H1 (cell line): Measurements from ENCODE around the gene MBOAT1. TPM values are rescaled to one million over a fixed set of nuclear protein-coding genes. Genes with fewer than 3 reads are reported as not detected.

Experiments used
- CTCF ChIA-PET: fragments of 300-600 bp; sonication (Branson Sonifier 250); formaldehyde crosslinking; loops from one replicate; lab custom pipeline; 2021; ENCODE audit not compliant: partially characterized antibody; lab: Charles Lee
- POLR2A ChIA-PET: fragments of 300-600 bp; sonication (Branson Sonifier 250); formaldehyde crosslinking; loops from one replicate; lab custom pipeline; 2021; ENCODE audit warnings: inconsistent platforms; ENCODE audit not compliant: partially characterized antibody; lab: Charles Lee
- DNase-seq, 2 experiments: peaks; one replicate each; pipeline versions ENCODE4 v3.0.0 to v3.0.0-alpha.2; 2010 to 2022; ENCODE audit warnings: low spot score in 2 of 2, low read depth in 1 of 2, mixed read lengths in 1 of 2
- FAIRE-seq: peaks from 2 replicates; lab custom pipeline; 2011; peaks lifted over from hg19 to GRCh38; lab: Jason Lieb, UNC
- H2AFZ ChIP-seq: 2 replicates; pipeline ENCODE4 v1.8.1; 2012; ENCODE audit warnings: low read length, inconsistent platforms
- H2AK5ac ChIP-seq: 2 replicates; pipeline ENCODE4 v1.6.1; 2013; ENCODE audit warnings: low read depth, low read length
- H2BK120ac ChIP-seq: replicated peaks from 2 replicates; pipeline ENCODE3; 2013; ENCODE audit warnings: low read depth, low read length, inconsistent platforms
- H2BK12ac ChIP-seq: 2 replicates; pipeline ENCODE4 v1.6.1; 2013; ENCODE audit warnings: low read depth, low read length
- H2BK15ac ChIP-seq: 2 replicates; pipeline ENCODE4 v1.6.1; 2013; ENCODE audit warnings: low read length
- H2BK20ac ChIP-seq: 2 replicates; pipeline ENCODE4 v1.6.1; 2013; ENCODE audit warnings: low read length
- H2BK5ac ChIP-seq: 2 replicates; pipeline ENCODE4 v1.6.1; 2013; ENCODE audit warnings: low read depth, low read length
- H3K14ac ChIP-seq: 2 replicates; pipeline ENCODE4 v1.6.1; 2013; ENCODE audit warnings: inconsistent platforms; ENCODE audit not compliant: insufficient read length
- H3K18ac ChIP-seq: 2 replicates; pipeline ENCODE4 v1.6.1; 2013; ENCODE audit warnings: low read length; ENCODE audit errors: extremely low read depth
- H3K23ac ChIP-seq: 2 replicates; pipeline ENCODE4 v1.6.1; 2013; ENCODE audit warnings: inconsistent platforms; ENCODE audit not compliant: insufficient read length
- H3K23me2 ChIP-seq: 2 replicates; pipeline ENCODE4 v1.6.1; 2013; ENCODE audit warnings: low read depth, low read length
- H3K27ac ChIP-seq: 2 replicates; pipeline ENCODE4 v1.6.1; 2011; ENCODE audit warnings: low read depth, low read length, inconsistent platforms
- H3K27me3 ChIP-seq, 4 experiments: replicated peaks in 1 of 4; 1 replicate in 1 of 4; 2 replicates in 3 of 4; pipeline versions ENCODE4 v1.6.1 to v1.8.1; 2011 to 2013; ENCODE audit warnings: low read length in 3 of 4, mild to moderate bottlenecking in 3 of 4, inconsistent platforms in 2 of 4, mixed read lengths in 2 of 4, moderate library complexity in 1 of 4; ENCODE audit not compliant: control insufficient read depth in 3 of 4, insufficient read depth in 3 of 4; ENCODE audit errors: extremely low read depth in 1 of 4
- H3K36me3 ChIP-seq, 4 experiments: 2 replicates each; pipeline versions ENCODE4 v1.6.1 to v1.8.1; 2011 to 2013; ENCODE audit warnings: mild to moderate bottlenecking in 4 of 4, low read length in 3 of 4, moderate library complexity in 2 of 4, control low read depth in 1 of 4, inconsistent platforms in 1 of 4; ENCODE audit not compliant: insufficient read depth in 4 of 4, control insufficient read depth in 2 of 4
- H3K4ac ChIP-seq: replicated peaks from 2 replicates; pipeline ENCODE3; 2013; ENCODE audit warnings: low read length, low read depth, mixed read lengths, inconsistent platforms; ENCODE audit not compliant: insufficient read length
- H3K4me1 ChIP-seq, 4 experiments: replicated peaks in 1 of 4; 1 replicate in 1 of 4; 2 replicates in 3 of 4; pipeline versions ENCODE4 v1.6.1 to v1.8.1; 2011 to 2013; ENCODE audit warnings: low read length in 3 of 4, inconsistent platforms in 2 of 4, mixed read lengths in 1 of 4; ENCODE audit not compliant: insufficient read depth in 4 of 4, control insufficient read depth in 3 of 4
- H3K4me2 ChIP-seq, 2 experiments: 2 replicates each; pipeline versions ENCODE4 v1.6.1 to v1.8.1; 2011 to 2013; ENCODE audit warnings: low read depth in 2 of 2, low read length in 2 of 2, control low read depth in 1 of 2, inconsistent platforms in 1 of 2, mild to moderate bottlenecking in 1 of 2; ENCODE audit not compliant: insufficient read depth in 1 of 2
- H3K4me3 ChIP-seq, 4 experiments: fragments of 200-600, 300-600 bp in 1 of 4; sonication (generic), shearing (Covaris generic), sonication (Bioruptor Twin) in 1 of 4; 2 replicates each; pipeline versions ENCODE4 v1.5.1 to v1.8.1; 2011 to 2016; ENCODE audit warnings: low read length in 4 of 4, low read depth in 3 of 4, control low read depth in 2 of 4, inconsistent platforms in 2 of 4, mild to moderate bottlenecking in 2 of 4, mixed read lengths in 1 of 4, moderate library complexity in 1 of 4; ENCODE audit not compliant: insufficient read depth in 2 of 4; ENCODE audit errors: extremely low read depth in 1 of 4
- H3K56ac ChIP-seq: replicated peaks from 2 replicates; pipeline ENCODE3; 2013; ENCODE audit warnings: low read depth, mild to moderate bottlenecking, mixed read lengths, low read length, inconsistent platforms; ENCODE audit not compliant: insufficient read length
- H3K79me1 ChIP-seq: 2 replicates; pipeline ENCODE4 v1.6.1; 2013; ENCODE audit warnings: low read depth, low read length, control low read depth
- H3K79me2 ChIP-seq, 2 experiments: 2 replicates each; pipeline versions ENCODE4 v1.6.1 to v1.8.1; 2012 to 2013; ENCODE audit warnings: low read length in 2 of 2, mild to moderate bottlenecking in 2 of 2, inconsistent platforms in 1 of 2; ENCODE audit not compliant: insufficient read depth in 2 of 2, control insufficient read depth in 1 of 2
- H3K9ac ChIP-seq, 4 experiments: replicated peaks in 1 of 4; 1 replicate in 1 of 4; 2 replicates in 3 of 4; pipeline versions ENCODE4 v1.6.1 to v1.8.1; 2011 to 2013; ENCODE audit warnings: low read depth in 3 of 4, low read length in 3 of 4, control low read depth in 2 of 4, mild to moderate bottlenecking in 2 of 4, moderate library complexity in 2 of 4, inconsistent platforms in 1 of 4; ENCODE audit errors: extremely low read depth in 1 of 4
- H3K9me3 ChIP-seq, 2 experiments: 2 replicates each; pipeline versions ENCODE4 v1.6.1 to v1.8.1; 2012 to 2013; ENCODE audit warnings: mild to moderate bottlenecking in 2 of 2, moderate library complexity in 2 of 2, control low read depth in 1 of 2, inconsistent platforms in 1 of 2, low read depth in 1 of 2, low read length in 1 of 2, mixed read lengths in 1 of 2; ENCODE audit not compliant: insufficient read depth in 2 of 2
- H4K20me1 ChIP-seq, 2 experiments: replicated peaks in 1 of 2; 2 replicates each; pipeline versions ENCODE3 to v1.8.1; 2011 to 2013; ENCODE audit warnings: inconsistent platforms in 2 of 2, low read length in 2 of 2, mild to moderate bottlenecking in 1 of 2; ENCODE audit not compliant: insufficient read depth in 2 of 2, control insufficient read depth in 1 of 2
- H4K5ac ChIP-seq: 2 replicates; pipeline ENCODE4 v1.6.1; 2013; ENCODE audit warnings: low read length, low read depth, mixed read lengths, inconsistent platforms; ENCODE audit not compliant: insufficient read length
- H4K8ac ChIP-seq: 2 replicates; pipeline ENCODE4 v1.8.0; 2013; ENCODE audit warnings: mild to moderate bottlenecking, moderate library complexity, low read length, inconsistent platforms; ENCODE audit not compliant: insufficient read depth; ENCODE audit errors: extremely low read depth
- H4K91ac ChIP-seq: replicated peaks from 2 replicates; pipeline ENCODE3; 2013; ENCODE audit warnings: low read length, mixed read lengths, inconsistent platforms; ENCODE audit not compliant: insufficient read length
- ASH2L ChIP-seq: fragments of 200-600, 300-600 bp; sonication (generic); IDR thresholded peaks from one replicate; pipeline ENCODE4 v1.7.1; 2017; ENCODE audit warnings: low read length
- EP300 ChIP-seq, 2 experiments: IDR thresholded peaks; 1 replicate in 1 of 2; 2 replicates in 1 of 2; pipeline ENCODE4 v1.6.1; 2011 to 2012; ENCODE audit warnings: low read depth in 2 of 2, low read length in 2 of 2, mild to moderate bottlenecking in 2 of 2, borderline replicate concordance in 1 of 2, inconsistent platforms in 1 of 2, moderate library complexity in 1 of 2
- KDM4A ChIP-seq: IDR thresholded peaks from one replicate; pipeline ENCODE4 v1.7.1; 2012; ENCODE audit warnings: low read depth, mild to moderate bottlenecking, moderate library complexity, low read length, inconsistent platforms; ENCODE audit not compliant: severe bottlenecking
- NANOG ChIP-seq: IDR thresholded peaks from 2 replicates; pipeline ENCODE4 v1.6.1; 2011; ENCODE audit warnings: low read length, low read depth, mild to moderate bottlenecking, inconsistent platforms; ENCODE audit not compliant: insufficient read depth, poor library complexity, severe bottlenecking
- PHF8 ChIP-seq: fragments of 200-600 bp; sonication (generic); conservative IDR thresholded peaks from 2 replicates; pipeline ENCODE4 v1.7.1; 2012; ENCODE audit warnings: low read depth, mild to moderate bottlenecking, inconsistent platforms, low read length, moderate library complexity
- POLR2A ChIP-seq, 2 experiments: IDR thresholded peaks; 1 replicate in 1 of 2; 2 replicates in 1 of 2; pipeline ENCODE4 v1.6.1; 2011; ENCODE audit warnings: low read depth in 2 of 2, low read length in 2 of 2, mild to moderate bottlenecking in 2 of 2; ENCODE audit errors: control extremely low read depth in 1 of 2
- RAD21 ChIP-seq, 2 experiments: IDR thresholded peaks in 1 of 2; conservative IDR thresholded peaks in 1 of 2; 2 replicates each; pipeline ENCODE4 v1.6.1; 2011; ENCODE audit warnings: low read depth in 2 of 2, low read length in 2 of 2, improper control_type of control experiment in 1 of 2, inconsistent platforms in 1 of 2, mild to moderate bottlenecking in 1 of 2, moderate library complexity in 1 of 2
- SIN3A ChIP-seq, 2 experiments: IDR thresholded peaks in 1 of 2; conservative IDR thresholded peaks in 1 of 2; 2 replicates each; pipeline ENCODE4 v1.6.1; 2011 to 2012; ENCODE audit warnings: low read length in 2 of 2, improper control_type of control experiment in 1 of 2, low read depth in 1 of 2, mild to moderate bottlenecking in 1 of 2
- WGBS, 2 experiments: shearing (Covaris generic) in 1 of 2; methylation state at CpG; one replicate each; pipeline versions ENCODE4 v1.1.6 to v1.1.7; 2013 to 2015; ENCODE audit warnings: low lambda C conversion rate in 2 of 2, mixed read lengths in 2 of 2, inconsistent platforms in 1 of 2, low coverage in 1 of 2, missing lambda C conversion rate in 1 of 2; ENCODE audit not compliant: insufficient replicate concordance in 2 of 2, insufficient coverage in 1 of 2, insufficient read length in 1 of 2; ENCODE audit errors: extremely low coverage in 1 of 2, missing lambda C conversion rate in 1 of 2; 5-methylcytosine and 5-hydroxymethylcytosine counted together
- polyA plus RNA-seq, 7 experiments: library from polyadenylated mRNA; depleted of rRNA in 3 of 7; stranded (reverse) in 5 of 7; unstranded in 2 of 7; fragments of >200 nt in 5 of 7; fragments of 200-250 nt in 2 of 7; gene quantifications; 1 replicate in 5 of 7; 2 replicates in 1 of 7; 4 replicates in 1 of 7; pipeline versions ENCODE4 v1.2.1 to v1.2.3, GENCODE V29; 2011 to 2013; ENCODE audit warnings: missing spikeins in 2 of 7, mixed read lengths in 2 of 7
- total RNA-seq: library from RNA; stranded (reverse); fragmentation: NEBNext Ultra II Directional; extraction: Animal tissue kit (Norgen Biotek cat#: 25700); gene quantifications from 2 replicates; pipeline ENCODE4 v1.2.1, GENCODE V29; 2021

The MBOAT1 gene
- total and polyA plus RNA-seq, 2 of the 8 experiments (the other 6 are each of a cell fraction or from before 2014, with no cell fraction given) = 4.9 to 19.5 TPM

DNA sequence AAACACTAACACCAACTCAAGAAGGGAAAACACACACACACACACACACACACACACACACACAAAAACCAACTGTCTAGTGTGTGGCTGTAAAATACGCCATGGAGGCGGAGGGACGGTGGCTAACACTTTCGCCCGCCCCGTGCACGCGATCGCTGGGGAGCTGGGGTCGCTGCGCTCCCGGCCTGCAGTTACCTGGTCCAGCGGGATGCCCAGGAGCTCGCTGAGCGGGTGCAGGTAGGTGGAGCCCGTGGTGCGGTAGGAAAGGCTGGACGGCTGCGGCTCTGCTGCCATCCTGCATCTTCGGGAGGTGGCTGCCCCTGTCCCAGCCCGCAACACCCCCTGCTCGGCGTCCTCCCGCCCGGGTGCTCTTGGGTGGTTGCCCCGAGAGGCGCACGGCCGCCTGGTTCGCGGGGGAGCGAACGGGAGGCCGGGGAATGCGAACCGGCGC, 303 bp downstream of the MBOAT1 start:
- Histone ChIP-seq H2BK15ac (no peak overlapping the region), H3K23ac (no peak overlapping the region), H4K20me1 (no peaks in the 10 kb centered on the region), H3K4me3 (peak overlapping the region; percentile 64 to 87 (median 85)), H3K36me3 (no peaks in the 10 kb centered on the region), H4K91ac (peak overlapping the region; percentile 2), H3K27me3 (0 out of 7 replicates have a peak, but pooled peaks cover 0 to 6% (median 0%) of the 10 kb centered on the region in 4 experiments), H2BK120ac (no peak overlapping the region), H2BK12ac (no peak overlapping the region; the same call in 1 of the 2 replicates), H2BK20ac (no peak overlapping the region; the same call in 1 of the 2 replicates), H3K4me2 (peak overlapping the region; percentile 98 to 99), H3K79me2 (peaks cover 0 to 19% of the 10 kb centered on the region in 2 experiments; a peak in 2 of 4 replicates), H3K4me1 (peaks cover 8 to 17% (median 14%) of the 10 kb centered on the region in 4 experiments; a peak in 5 of 7 replicates), H3K56ac (peak overlapping the region; percentile 20), H4K5ac (peak overlapping the region; percentile 84), H2AFZ (peak overlapping the region; percentile 89; the same call in 1 of the 2 replicates), H3K4ac (no peak overlapping the region), H2BK5ac (peak overlapping the region; percentile 73; the same call in 1 of the 2 replicates), H3K9me3 (no peaks in the 10 kb centered on the region), H4K8ac (no peak overlapping the region; the same call in 1 of the 2 replicates), H3K79me1 (no peaks in the 10 kb centered on the region; the same call in 1 of the 2 replicates), H3K9ac (peak overlapping the region in 3 of 4 experiments; percentile 1 to 66 (median 62); a peak in 6 of 7 replicates), H3K27ac (no peak overlapping the region), H2AK5ac (no peak overlapping the region)
- no peak for FAIRE-seq
- CTCF ChIA-PET = interaction anchor here (1.7 to 1.8 kb wide), 2 partner anchors 9 to 85 kb away, joined by 4 to 6 read pairs; no protein-coding TSS in a partner anchor
- peak in 1 of 2 experiments; percentile 86 for DNase-seq
- WGBS, 2 experiments = 2% methylated on average over 36 of the region's 37 CpGs; no CpG with 5 or more reads in 1 of the 2 experiments
- TF ChIP-seq POLR2A (IDR thresholded peaks at IDR 0.05; ENCODE audit: control extremely low read depth in 1 of 2, low read depth in 2 of 2, low read length in 2 of 2) (peak in 1 of 2 experiments; percentile 7; a peak in 1 of 3 replicates), PHF8 (peak; percentile 25; the same call in 1 of the 2 replicates), RAD21 (IDR thresholded peaks at IDR 0.05 in 1 of 2, conservative IDR thresholded peaks at IDR 0.05 in 1 of 2; ENCODE audit: low read depth in 2 of 2, low read length in 2 of 2) (peak in 1 of 2 experiments; percentile 13; a peak in 1 of 4 replicates), NANOG (no peak), ASH2L (peak; percentile 83), SIN3A (conservative IDR thresholded peaks at IDR 0.05 in 1 of 2, IDR thresholded peaks at IDR 0.05 in 1 of 2; ENCODE audit: low read depth in 1 of 2, low read length in 2 of 2) (peak in 1 of 2 experiments; percentile 41; a peak in 1 of 4 replicates), EP300 (IDR thresholded peaks at IDR 0.05; ENCODE audit: borderline replicate concordance in 1 of 2, low read depth in 2 of 2, low read length in 2 of 2) (no peak), KDM4A (peak; percentile 94)
- TF ChIP-seq, all 59 proteins: peak for 6
- no peak overlapping the region for H3K14ac ChIP-seq
- peaks cover 16% of the 10 kb centered on the region for H3K23me2 ChIP-seq
- H3K18ac ChIP-seq = peak overlapping the region; percentile 81
- POLR2A ChIA-PET = interaction anchor here (0.6 to 1.5 kb wide), 6 partner anchors 27 to 920 kb away, joined by 3 to 5 read pairs (median 3); no protein-coding TSS in a partner anchor
